Measurements from ENCODE around the gene GPRASP3. TPM values are rescaled to one million over a fixed set of nuclear protein-coding genes. Genes with fewer than 3 reads are reported as not detected.

Gene GPRASP3
- total RNA-seq, 1 experiment from 2014 or later: 7.8 TPM

GRCh38 chrX:102765809-102766208 is 45.3 kb downstream of the GPRASP3 start:
- Histone ChIP-seq H3K4me1 (ENCODE audit: insufficient read depth, low read length, poor library complexity, severe bottlenecking) (no peaks in the 10 kb centered on the region), H3K27ac (ENCODE audit: low read depth, low read length, poor library complexity, severe bottlenecking) (no peak overlapping the region), H3K27me3 (replicated peaks; ENCODE audit: insufficient read depth, low read depth, low read length, poor library complexity) (no peaks in the 10 kb centered on the region), H3K4me3 (ENCODE audit: low read depth, low read length, poor library complexity, severe bottlenecking) (no peak overlapping the region), H3K9me3 (ENCODE audit: low read depth, low read length, poor library complexity, severe bottlenecking) (no peaks in the 10 kb centered on the region), H3K36me3 (ENCODE audit: insufficient read depth, low read length, poor library complexity, severe bottlenecking) (no peaks in the 10 kb centered on the region)
- TF ChIP-seq EZH2 (IDR thresholded peaks at IDR 0.05; ENCODE audit: borderline replicate concordance, low read depth, low read length, poor library complexity, severe bottlenecking) (no peak), CTCF (conservative IDR thresholded peaks at IDR 0.05; ENCODE audit: low read depth, low read length) (no peak)
- no peak for DNase-seq (ENCODE audit: low spot score)
- BruUV-seq (replicated peaks): no TSS peak
- POLR2A ChIA-PET (ENCODE audit: low non-redundant PET): no interaction called here
- intact Hi-C loops (cut with micrococcal nuclease; ENCODE audit: unreplicated experiment): no loop called here
- CTCF ChIA-PET: no interaction called here

- H3K27me3 ChIP-seq (replicated peaks; ENCODE audit: insufficient read depth, low read depth, low read length, poor library complexity): no peaks in the 10 kb centered on the region
- intact Hi-C loops (cut with micrococcal nuclease; ENCODE audit: unreplicated experiment): no loop called here
- H3K4me3 ChIP-seq (ENCODE audit: low read depth, low read length, poor library complexity, severe bottlenecking): no peak overlapping the region
- no peak for DNase-seq (ENCODE audit: low spot score)
- no TSS peak for BruUV-seq (replicated peaks)
- POLR2A ChIA-PET (ENCODE audit: low non-redundant PET): no interaction called here
- no peaks in the 10 kb centered on the region for H3K36me3 ChIP-seq (ENCODE audit: insufficient read depth, low read length, poor library complexity, severe bottlenecking)
- no peaks in the 10 kb centered on the region for H3K9me3 ChIP-seq (ENCODE audit: low read depth, low read length, poor library complexity, severe bottlenecking)
- no peaks in the 10 kb centered on the region for H3K4me1 ChIP-seq (ENCODE audit: insufficient read depth, low read length, poor library complexity, severe bottlenecking)
- CTCF ChIA-PET: no interaction called here
- TF ChIP-seq EZH2 (IDR thresholded peaks at IDR 0.05; ENCODE audit: borderline replicate concordance, low read depth, low read length, poor library complexity, severe bottlenecking) (no peak), CTCF (conservative IDR thresholded peaks at IDR 0.05; ENCODE audit: low read depth, low read length) (no peak)
- H3K27ac ChIP-seq (ENCODE audit: low read depth, low read length, poor library complexity, severe bottlenecking): no peak overlapping the region
These were observed 46.7 kb downstream of the GPRASP3 start for GRCh38 chrX:102767287-102767686.

GRCh38 chrX:102768987-102769761 is 48.6 kb downstream of the GPRASP3 start:
- ChIA-PET POLR2A (ENCODE audit: low non-redundant PET) (no interaction called here), CTCF (no interaction called here)
- Histone ChIP-seq H3K4me3 (ENCODE audit: low read depth, low read length, poor library complexity, severe bottlenecking) (peak overlapping the region; percentile 68), H3K27me3 (replicated peaks; ENCODE audit: insufficient read depth, low read depth, low read length, poor library complexity) (no peaks in the 10 kb centered on the region), H3K9me3 (ENCODE audit: low read depth, low read length, poor library complexity, severe bottlenecking) (no peaks in the 10 kb centered on the region), H3K36me3 (ENCODE audit: insufficient read depth, low read length, poor library complexity, severe bottlenecking) (no peaks in the 10 kb centered on the region), H3K27ac (ENCODE audit: low read depth, low read length, poor library complexity, severe bottlenecking) (peak overlapping the region; percentile 82), H3K4me1 (ENCODE audit: insufficient read depth, low read length, poor library complexity, severe bottlenecking) (no peaks in the 10 kb centered on the region)
- TF ChIP-seq EZH2 (IDR thresholded peaks at IDR 0.05; ENCODE audit: borderline replicate concordance, low read depth, low read length, poor library complexity, severe bottlenecking) (no peak), CTCF (conservative IDR thresholded peaks at IDR 0.05; ENCODE audit: low read depth, low read length) (no peak)
- TSS peak; percentile 36 for BruUV-seq (replicated peaks)
- DNase-seq (ENCODE audit: low spot score): peak; percentile 89
- intact Hi-C loops (cut with micrococcal nuclease; ENCODE audit: unreplicated experiment): no loop called here

Other genes starting within 250 kb of the GPRASP3 start
- gene TCP11X2, start 248.9 kb upstream of the GPRASP3 start, total RNA-seq (2021): not detected in 2 replicates
- 72.7 and 78.3 TPM in 2 replicates for gene TMSB15A, start 204.0 kb upstream of the GPRASP3 start, total RNA-seq (2021)
- gene ARMCX5, start 121.2 kb upstream of the GPRASP3 start, total RNA-seq (2021): 14.4 and 15.2 TPM in 2 replicates
- 3.2 and 3.7 TPM in 2 replicates for gene GPRASP1, start 69.3 kb upstream of the GPRASP3 start, total RNA-seq (2021)
- 9.9 and 14.8 TPM in 2 replicates for gene GPRASP2, start 8.3 kb upstream of the GPRASP3 start, total RNA-seq (2021)
- 0.97 and 1.1 TPM in 2 replicates for gene RAB40AL, start 216.5 kb downstream of the GPRASP3 start, total RNA-seq (2021)

All from A673 (cell line).